Measurements from ENCODE around the gene PIGU.
A peak's percentile ranks its signal among the peaks of the same experiment; 100 is the strongest.

Gene PIGU

GRCh38 chr20:34557936-34558319 is 119.0 kb downstream of the PIGU start:
- DNase-seq: peak in 1 of 14 donors; percentile 75

GRCh38 chr20:34553366-34553867 is 123.5 kb downstream of the PIGU start:
- DNase-seq: no peak

GRCh38 chr20:34552569-34552968 is 124.3 kb downstream of the PIGU start:
- DNase-seq: no peak

- no peak for DNase-seq
Measured at GRCh38 chr20:34549929-34550305, 127.0 kb downstream of the PIGU start.

- DNase-seq: no peak
Measured at GRCh38 chr20:34549291-34549928, 127.5 kb downstream of the PIGU start.

GRCh38 chr20:34547844-34548613 is 128.9 kb downstream of the PIGU start:
- DNase-seq: no peak

- peak in 1 of 14 donors; percentile 79 for DNase-seq
Measured at GRCh38 chr20:34546751-34547181, 130.1 kb downstream of the PIGU start.

- DNase-seq: peak in 1 of 14 donors; percentile 43
Measured at GRCh38 chr20:34544109-34544796, 132.6 kb downstream of the PIGU start.

GRCh38 chr20:34543463-34544056 is 133.3 kb downstream of the PIGU start:
- peak in 1 of 14 donors; percentile 36 for DNase-seq

GRCh38 chr20:34542439-34542838 is 134.5 kb downstream of the PIGU start:
- no peak for DNase-seq

- no peak for DNase-seq
Measured at GRCh38 chr20:34541917-34542316, 135.0 kb downstream of the PIGU start.

GRCh38 chr20:34541264-34541901 is 135.5 kb downstream of the PIGU start:
- DNase-seq: no peak

GRCh38 chr20:34540596-34541263 is 136.2 kb downstream of the PIGU start:
- DNase-seq: no peak

- no peak for DNase-seq
Measured at GRCh38 chr20:34539756-34540155, 137.1 kb downstream of the PIGU start.

- peak in 5 of 14 donors; percentile 12 to 42 (median 29) for DNase-seq
Measured at GRCh38 chr20:34538671-34539123, 138.2 kb downstream of the PIGU start.

- no peak for DNase-seq
Measured at GRCh38 chr20:34537651-34538050, 139.2 kb downstream of the PIGU start.

GRCh38 chr20:34536798-34537394 is 140.0 kb downstream of the PIGU start:
- peak in 1 of 14 donors; percentile 33 for DNase-seq

GRCh38 chr20:34535857-34536256 is 141.0 kb downstream of the PIGU start:
- DNase-seq: no peak

- DNase-seq: no peak
Measured at GRCh38 chr20:34535301-34535840, 141.5 kb downstream of the PIGU start.

- DNase-seq: no peak
Measured at GRCh38 chr20:34534391-34535165, 142.3 kb downstream of the PIGU start.
